SU-DHL-6 (cell line): ENCODE results near the gene PKD1L1.

Experiments used
- H2AFZ ChIP-seq: fragments of 200-600 bp; sonication (generic); 2 replicates; pipeline ENCODE4 v1.6.1; 2014; ENCODE audit warnings: low read depth, mild to moderate bottlenecking, moderate library complexity, mixed read lengths, antibody characterized with exemption, low read length; ENCODE audit not compliant: severe bottlenecking
- H3F3A ChIP-seq: fragments of 200-600 bp; shearing (Covaris generic); 2 replicates; pipeline ENCODE4 v1.6.0; 2016; ENCODE audit warnings: antibody characterized with exemption, mild to moderate bottlenecking; ENCODE audit not compliant: insufficient read depth
- H3K27ac ChIP-seq: fragments of 200-600 bp; sonication (generic); 2 replicates; pipeline ENCODE4 v1.5.1; 2016; ENCODE audit warnings: low read depth, mild to moderate bottlenecking, low read length, moderate library complexity, mixed read lengths
- H3K27me3 ChIP-seq: fragments of 200-600 bp; sonication (generic), shearing (Covaris generic); 2 replicates; pipeline ENCODE4 v1.6.0; 2014; ENCODE audit warnings: mild to moderate bottlenecking, low read length
- H3K36me3 ChIP-seq: fragments of 200-600 bp; sonication (generic); 2 replicates; pipeline ENCODE4 v1.6.1; 2014; ENCODE audit warnings: mild to moderate bottlenecking, low read length, mixed read lengths
- H3K4me2 ChIP-seq: fragments of 300-600, 200-600 bp; shearing (Covaris generic), sonication (generic); 2 replicates; pipeline ENCODE4 v1.6.0; 2014; ENCODE audit warnings: low read length, low read depth, mild to moderate bottlenecking; ENCODE audit not compliant: poor library complexity, severe bottlenecking
- H3K4me3 ChIP-seq: fragments of 200-600 bp; sonication (generic); 2 replicates; pipeline ENCODE4 v1.5.1; 2014; ENCODE audit warnings: antibody characterized with exemption, low read length, mild to moderate bottlenecking, mixed read lengths; ENCODE audit not compliant: insufficient read depth, poor library complexity, severe bottlenecking
- H3K79me2 ChIP-seq: fragments of 200-600 bp; sonication (generic); 2 replicates; pipeline ENCODE4 v1.6.1; 2014; ENCODE audit warnings: mild to moderate bottlenecking, low read length, moderate library complexity; ENCODE audit not compliant: insufficient read depth
- H3K9ac ChIP-seq: fragments of 200-600 bp; sonication (generic); 2 replicates; pipeline ENCODE4 v1.7.0; 2014; ENCODE audit warnings: mild to moderate bottlenecking, low read length
- H3K9me2 ChIP-seq: fragments of 200-600 bp; sonication (generic); replicated peaks from 2 replicates; pipeline ENCODE4 v1.6.1; 2014; ENCODE audit warnings: low read length; ENCODE audit not compliant: insufficient read depth
- H3K9me3 ChIP-seq: fragments of 200-600 bp; sonication (generic); 2 replicates; pipeline ENCODE4 v1.6.1; 2014; ENCODE audit warnings: low read length, mixed read lengths; ENCODE audit not compliant: insufficient read depth
- H4K20me1 ChIP-seq: fragments of 200-600 bp; sonication (generic); 2 replicates; pipeline ENCODE4 v1.6.1; 2014; ENCODE audit warnings: low read depth, mild to moderate bottlenecking, antibody characterized with exemption, low read length, moderate library complexity, mixed read lengths
- EZH2phosphoT487 ChIP-seq: fragments of 200-600 bp; sonication (generic), shearing (Covaris generic); conservative IDR thresholded peaks from 2 replicates; pipeline ENCODE4 v1.6.1; 2018; ENCODE audit warnings: mild to moderate bottlenecking, antibody characterized with exemption, low read length, moderate library complexity, mixed read lengths
- TF ChIP-seq, protein P1 (sequence below): fragments of 200-600 bp; sonication (generic); IDR thresholded peaks from one replicate; pipeline ENCODE4 v1.5.1; 2017; ENCODE audit warnings: antibody characterized with exemption, mild to moderate bottlenecking, low read length, moderate library complexity; ENCODE audit not compliant: insufficient read depth, poor library complexity, severe bottlenecking

The PKD1L1 gene

DNA sequence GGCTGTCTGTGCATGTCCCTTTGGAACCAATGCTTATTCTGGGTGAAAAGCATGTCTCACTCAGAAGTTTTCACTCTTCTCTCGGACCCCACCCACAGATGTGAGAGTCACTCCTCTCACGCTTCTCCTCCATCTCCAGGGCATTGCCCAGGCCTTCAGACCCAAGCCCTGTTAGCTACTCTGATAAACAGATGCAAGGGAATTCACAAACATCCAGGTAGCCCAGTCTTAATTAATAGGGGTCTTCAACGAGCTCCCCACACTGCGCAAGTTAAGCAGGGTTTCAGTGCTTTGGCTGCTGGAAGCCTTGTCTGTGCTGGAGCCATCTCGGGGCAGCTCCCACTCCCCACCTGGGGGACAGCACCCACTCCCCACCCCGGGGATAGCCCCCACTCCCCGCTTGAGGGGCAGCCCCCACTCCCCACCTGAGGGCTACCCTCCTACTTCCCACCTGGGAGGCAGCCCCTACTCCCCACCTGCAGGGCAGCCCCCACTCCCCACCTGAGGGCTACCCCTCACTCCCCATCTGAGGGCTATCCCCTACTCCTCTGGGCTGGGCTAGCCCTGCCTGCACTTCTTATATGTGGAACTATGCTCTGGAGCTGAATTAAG is 8.7 kb downstream of the PKD1L1 start:
- Histone ChIP-seq H3K4me2 (no peak overlapping the region), H3K9ac (no peak overlapping the region), H3K9me2 (no peaks in the 10 kb centered on the region), H3K9me3 (no peaks in the 10 kb centered on the region), H3F3A (peaks cover 25% of the 10 kb centered on the region), H3K79me2 (no peaks in the 10 kb centered on the region), H3K36me3 (no peaks in the 10 kb centered on the region), H3K4me3 (no peak overlapping the region), H4K20me1 (no peaks in the 10 kb centered on the region), H2AFZ (no peak overlapping the region), H3K27ac (no peak overlapping the region), H3K27me3 (no peaks in the 10 kb centered on the region)
- TF ChIP-seq EZH2phosphoT487, result no peak
- TF ChIP-seq, protein P1, sequence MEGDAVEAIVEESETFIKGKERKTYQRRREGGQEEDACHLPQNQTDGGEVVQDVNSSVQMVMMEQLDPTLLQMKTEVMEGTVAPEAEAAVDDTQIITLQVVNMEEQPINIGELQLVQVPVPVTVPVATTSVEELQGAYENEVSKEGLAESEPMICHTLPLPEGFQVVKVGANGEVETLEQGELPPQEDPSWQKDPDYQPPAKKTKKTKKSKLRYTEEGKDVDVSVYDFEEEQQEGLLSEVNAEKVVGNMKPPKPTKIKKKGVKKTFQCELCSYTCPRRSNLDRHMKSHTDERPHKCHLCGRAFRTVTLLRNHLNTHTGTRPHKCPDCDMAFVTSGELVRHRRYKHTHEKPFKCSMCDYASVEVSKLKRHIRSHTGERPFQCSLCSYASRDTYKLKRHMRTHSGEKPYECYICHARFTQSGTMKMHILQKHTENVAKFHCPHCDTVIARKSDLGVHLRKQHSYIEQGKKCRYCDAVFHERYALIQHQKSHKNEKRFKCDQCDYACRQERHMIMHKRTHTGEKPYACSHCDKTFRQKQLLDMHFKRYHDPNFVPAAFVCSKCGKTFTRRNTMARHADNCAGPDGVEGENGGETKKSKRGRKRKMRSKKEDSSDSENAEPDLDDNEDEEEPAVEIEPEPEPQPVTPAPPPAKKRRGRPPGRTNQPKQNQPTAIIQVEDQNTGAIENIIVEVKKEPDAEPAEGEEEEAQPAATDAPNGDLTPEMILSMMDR, result no peak

DNA sequence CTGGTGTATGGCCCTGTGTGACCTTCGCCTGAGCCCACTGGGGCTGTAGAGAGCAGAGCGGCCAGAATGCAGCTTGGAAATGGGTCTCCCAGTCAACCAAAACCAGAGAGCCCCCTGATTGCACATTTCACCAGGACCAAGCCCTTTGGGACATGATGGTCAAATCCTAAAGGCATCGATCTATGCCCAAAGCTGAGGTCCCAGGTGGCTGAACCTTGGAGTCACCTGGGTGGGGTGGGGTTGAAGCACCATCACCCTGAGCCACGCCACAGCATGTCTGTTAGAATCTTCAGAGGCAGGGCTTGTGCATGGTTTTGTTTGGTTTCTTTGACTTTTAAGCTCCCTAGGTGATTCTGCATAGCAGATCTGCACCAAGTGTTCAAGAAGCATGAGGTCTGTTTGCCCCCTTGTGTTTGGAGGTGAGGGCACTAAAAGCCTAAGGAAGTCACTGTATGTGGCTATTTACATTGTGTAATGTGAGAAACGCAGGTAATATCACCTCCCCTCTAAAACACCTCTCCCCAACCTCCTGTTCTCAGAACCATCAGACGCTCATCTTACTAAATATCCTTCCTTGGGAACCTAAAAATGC is 9.6 kb downstream of the PKD1L1 start:
- Histone ChIP-seq H3K9me2 (no peaks in the 10 kb centered on the region), H3F3A (peaks cover 25% of the 10 kb centered on the region), H3K4me2 (peak overlapping the region; percentile 54), H3K27me3 (no peaks in the 10 kb centered on the region), H3K36me3 (no peaks in the 10 kb centered on the region), H2AFZ (peak overlapping the region; percentile 29), H3K9me3 (no peaks in the 10 kb centered on the region), H3K9ac (peak overlapping the region; percentile 45; the same call in 1 of the 2 replicates), H3K79me2 (no peaks in the 10 kb centered on the region), H4K20me1 (no peaks in the 10 kb centered on the region), H3K27ac (peak overlapping the region; percentile 78), H3K4me3 (no peak overlapping the region)
- TF ChIP-seq, protein P1, result no peak
- TF ChIP-seq EZH2phosphoT487, result no peak

DNA sequence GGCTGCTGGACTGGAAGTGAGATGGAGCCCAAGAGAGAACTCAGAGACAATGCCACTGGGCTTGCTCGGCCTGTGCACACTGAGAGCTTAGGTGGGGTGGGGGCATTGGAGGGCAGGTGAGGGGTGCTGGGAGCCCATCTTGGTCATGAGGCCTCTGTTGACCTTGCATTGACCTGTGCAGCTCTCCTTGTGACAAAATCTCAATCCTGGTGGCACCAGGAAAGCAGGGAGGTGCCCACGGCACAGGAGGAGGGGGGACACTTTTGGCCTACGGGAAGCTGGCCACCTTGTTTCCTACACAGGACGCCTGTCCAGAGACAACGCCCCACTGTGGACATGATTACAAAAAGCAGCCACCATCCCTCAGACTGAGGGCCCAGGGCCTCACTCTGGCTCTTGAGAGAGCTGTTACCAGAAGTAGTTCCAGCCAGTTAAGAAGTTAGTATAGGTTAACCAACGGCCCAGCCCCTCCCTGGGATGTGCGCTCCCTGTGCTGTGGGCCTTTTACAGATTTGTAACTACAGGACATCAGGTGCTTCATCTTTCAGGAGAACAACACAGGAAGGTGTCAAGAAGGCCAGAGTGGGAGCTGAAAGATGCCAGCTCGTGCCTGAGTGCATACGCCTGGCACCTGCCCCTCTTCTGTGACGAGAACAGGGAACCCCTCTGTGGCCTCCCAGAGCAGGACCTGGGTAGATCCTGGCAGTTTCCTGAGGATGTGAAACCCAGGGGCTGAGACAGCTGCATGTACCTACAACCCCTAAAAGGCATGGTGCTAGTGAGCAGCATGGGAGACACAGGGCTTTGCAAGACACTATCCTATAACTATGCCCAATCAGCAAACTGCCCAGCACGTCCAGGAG is 10.3 kb downstream of the PKD1L1 start:
- H3K4me2 ChIP-seq, result peak overlapping the region; percentile 54
- H3K27ac ChIP-seq, result peak overlapping the region; percentile 78
- H3K9me2 ChIP-seq, result no peaks in the 10 kb centered on the region
- peaks cover 25% of the 10 kb centered on the region for H3F3A ChIP-seq
- H3K4me3 ChIP-seq, result peak overlapping the region; percentile 20
- no peaks in the 10 kb centered on the region for H3K79me2 ChIP-seq
- H3K36me3 ChIP-seq, result no peaks in the 10 kb centered on the region
- peak overlapping the region; percentile 45 for H3K9ac ChIP-seq
- H2AFZ ChIP-seq, result peak overlapping the region; percentile 29
- H3K9me3 ChIP-seq, result no peaks in the 10 kb centered on the region
- H4K20me1 ChIP-seq, result no peaks in the 10 kb centered on the region
- H3K27me3 ChIP-seq, result no peaks in the 10 kb centered on the region
- TF ChIP-seq, protein P1, result no peak
- TF ChIP-seq EZH2phosphoT487, result no peak
